ENCODE measurements around the gene CACNA2D4.

The CACNA2D4 gene

DNA sequence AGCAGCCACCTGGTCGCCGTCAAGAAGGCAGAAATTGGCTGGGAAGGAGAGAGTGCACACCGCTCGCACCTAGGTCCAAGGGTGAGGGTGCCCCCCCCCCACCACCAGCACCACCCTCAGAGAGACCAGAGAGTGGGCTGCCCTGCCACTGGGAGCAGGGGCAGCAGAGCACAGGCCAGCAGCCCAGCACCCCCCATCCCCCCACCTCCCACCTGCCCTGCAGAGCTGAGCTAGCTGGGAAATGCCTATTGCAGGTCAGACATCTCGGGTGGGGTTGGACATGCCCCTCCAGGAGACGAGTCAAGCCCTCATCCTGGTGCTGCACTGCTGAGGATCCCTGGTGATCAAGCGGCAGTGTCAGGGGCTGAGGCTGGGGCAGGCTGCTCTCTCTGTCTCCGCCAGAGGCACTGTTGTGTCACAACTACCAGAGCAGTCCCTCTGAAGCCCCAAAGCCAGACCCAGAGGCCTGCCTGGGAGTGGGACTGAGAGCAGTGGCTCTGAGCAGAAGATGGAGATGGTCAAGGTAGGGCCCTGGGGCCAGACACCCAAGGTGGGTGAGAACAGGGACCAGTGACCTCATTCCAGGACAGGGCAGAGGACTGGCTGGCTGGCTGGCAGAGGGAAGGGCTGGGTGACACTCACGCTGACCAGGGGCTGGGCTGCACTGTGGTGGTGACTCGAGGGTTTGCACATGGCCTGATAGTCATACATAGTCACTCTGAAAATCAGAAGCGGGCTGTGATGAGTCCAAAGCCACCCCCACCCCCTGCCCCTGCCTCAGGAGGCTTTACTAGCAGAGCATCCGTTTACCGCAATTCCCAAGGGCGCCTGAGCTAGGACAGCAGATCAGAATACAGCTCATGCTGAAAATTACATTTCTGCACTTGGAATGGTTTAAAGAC lies 117.8 kb downstream of the CACNA2D4 start:
- no peak for DNase-seq (ENCODE audit: low read depth)

DNA sequence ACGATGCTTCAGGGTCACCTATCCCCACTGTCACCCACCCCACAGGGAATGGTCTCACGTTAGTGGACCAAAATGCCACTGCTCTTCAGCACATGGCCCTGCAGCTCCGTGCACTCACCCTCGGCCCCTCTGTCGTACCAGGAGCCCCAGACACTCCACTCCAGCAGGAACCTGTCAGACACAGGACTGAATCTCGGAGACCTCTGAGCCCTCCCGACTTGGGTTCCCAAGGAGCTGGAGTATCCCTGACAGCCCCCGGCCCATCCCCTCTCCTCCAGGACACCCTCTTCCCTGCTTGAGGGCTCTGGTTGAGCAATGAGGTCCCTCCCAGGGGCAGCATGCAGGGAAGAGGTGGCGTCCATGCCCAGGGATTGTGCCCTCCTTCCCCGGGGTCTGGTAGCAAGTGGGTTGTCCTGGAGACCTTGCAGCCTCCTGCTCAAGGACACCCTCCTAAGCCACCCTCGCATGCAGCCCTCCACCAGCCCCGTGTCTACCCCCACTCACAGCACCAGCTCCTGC lies 118.5 kb downstream of the CACNA2D4 start:
- no peak for DNase-seq (ENCODE audit: low read depth)

DNA sequence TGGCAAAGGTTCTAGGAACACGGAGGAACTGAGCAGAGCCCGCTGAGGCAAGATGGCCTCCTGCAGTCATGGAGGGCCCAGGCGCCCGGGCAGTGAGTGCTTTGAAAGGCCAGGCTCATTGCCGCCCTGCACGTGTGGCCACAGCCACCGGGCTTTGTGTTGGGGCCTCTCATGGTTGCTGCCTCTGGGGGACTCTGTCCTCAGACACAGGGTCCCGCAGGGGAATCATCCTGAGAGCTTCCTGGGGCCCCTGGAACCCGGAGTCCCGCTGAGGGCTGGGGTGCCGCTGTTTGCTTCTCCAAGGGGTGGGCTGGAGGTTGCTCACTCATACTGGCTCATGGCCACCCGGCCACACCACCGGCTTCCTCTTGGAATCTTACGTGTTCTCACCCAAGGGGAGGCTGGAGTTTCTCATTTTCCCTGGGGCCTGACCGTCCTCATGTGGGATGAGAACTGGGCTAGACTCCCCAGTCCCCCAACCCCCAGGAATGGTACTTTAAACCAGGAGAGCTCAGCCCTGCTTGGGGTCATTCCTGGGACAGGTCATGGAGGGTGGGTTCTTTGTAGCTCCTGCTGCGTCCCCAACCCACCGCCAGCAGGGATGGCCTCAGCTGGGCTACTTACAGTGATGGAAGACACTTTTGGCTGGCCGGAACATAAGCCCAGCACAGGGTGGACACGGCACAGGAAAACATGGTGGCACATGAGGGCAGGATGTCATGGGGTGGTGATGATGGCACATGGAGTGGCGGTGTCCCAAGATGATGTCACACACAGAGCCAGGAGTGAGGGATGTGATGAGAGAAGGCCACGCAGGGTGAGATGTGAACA lies 119.2 kb downstream of the CACNA2D4 start:
- DNase-seq (ENCODE audit: low read depth): no peak

DNA sequence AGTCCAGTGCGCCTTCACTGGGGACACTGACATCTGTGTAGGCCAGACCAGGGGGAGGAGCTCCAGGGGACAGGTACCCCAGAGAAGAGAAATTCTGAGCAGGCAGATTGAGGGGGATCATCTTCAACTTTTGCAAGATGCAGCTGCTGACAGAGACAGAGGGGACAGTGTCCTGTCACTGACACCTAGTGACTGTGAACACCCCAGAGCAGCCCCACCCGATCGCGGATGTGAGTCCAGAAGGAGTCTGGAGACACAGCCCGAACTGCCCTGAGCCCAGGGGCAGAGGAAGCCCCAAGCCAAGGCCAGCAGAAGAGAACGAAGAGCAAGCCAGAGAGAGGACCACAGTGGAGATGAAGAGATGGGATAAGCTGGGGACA lies 119.8 kb downstream of the CACNA2D4 start:
- DNase-seq (ENCODE audit: low read depth): no peak

DNA sequence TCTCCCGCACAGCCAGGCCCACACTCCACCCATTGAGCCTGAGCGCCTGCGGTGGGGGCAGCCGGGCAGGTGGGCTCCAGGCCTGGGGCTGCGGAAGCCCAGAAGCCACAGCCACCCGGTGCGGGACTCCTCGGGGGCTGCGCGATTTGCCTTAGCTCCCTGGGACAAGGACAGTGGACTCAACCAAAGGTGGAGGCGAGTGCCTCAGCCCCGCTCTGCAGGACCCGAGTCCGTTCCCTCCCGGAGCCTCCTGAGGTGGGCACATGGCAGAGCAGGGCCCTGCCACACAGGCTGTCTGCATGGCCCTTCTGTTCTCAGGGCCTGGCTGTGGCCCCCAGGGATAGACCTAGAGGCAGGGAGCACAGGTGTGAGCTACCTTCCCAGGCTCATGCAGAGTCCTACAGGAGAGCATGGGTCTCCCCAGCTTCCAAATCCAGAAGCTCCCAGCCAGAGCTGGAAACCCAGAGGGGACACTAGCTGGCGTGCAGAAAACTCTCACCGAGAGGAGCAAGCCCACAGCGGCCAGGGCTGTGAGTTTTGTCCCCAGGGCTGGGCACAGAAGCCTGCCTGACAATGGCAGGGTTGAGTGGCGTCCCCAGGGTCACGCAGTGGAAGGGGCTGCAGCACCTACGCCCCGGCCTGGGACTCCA lies 120.3 kb downstream of the CACNA2D4 start:
- no peak for DNase-seq (ENCODE audit: low read depth)

DNA sequence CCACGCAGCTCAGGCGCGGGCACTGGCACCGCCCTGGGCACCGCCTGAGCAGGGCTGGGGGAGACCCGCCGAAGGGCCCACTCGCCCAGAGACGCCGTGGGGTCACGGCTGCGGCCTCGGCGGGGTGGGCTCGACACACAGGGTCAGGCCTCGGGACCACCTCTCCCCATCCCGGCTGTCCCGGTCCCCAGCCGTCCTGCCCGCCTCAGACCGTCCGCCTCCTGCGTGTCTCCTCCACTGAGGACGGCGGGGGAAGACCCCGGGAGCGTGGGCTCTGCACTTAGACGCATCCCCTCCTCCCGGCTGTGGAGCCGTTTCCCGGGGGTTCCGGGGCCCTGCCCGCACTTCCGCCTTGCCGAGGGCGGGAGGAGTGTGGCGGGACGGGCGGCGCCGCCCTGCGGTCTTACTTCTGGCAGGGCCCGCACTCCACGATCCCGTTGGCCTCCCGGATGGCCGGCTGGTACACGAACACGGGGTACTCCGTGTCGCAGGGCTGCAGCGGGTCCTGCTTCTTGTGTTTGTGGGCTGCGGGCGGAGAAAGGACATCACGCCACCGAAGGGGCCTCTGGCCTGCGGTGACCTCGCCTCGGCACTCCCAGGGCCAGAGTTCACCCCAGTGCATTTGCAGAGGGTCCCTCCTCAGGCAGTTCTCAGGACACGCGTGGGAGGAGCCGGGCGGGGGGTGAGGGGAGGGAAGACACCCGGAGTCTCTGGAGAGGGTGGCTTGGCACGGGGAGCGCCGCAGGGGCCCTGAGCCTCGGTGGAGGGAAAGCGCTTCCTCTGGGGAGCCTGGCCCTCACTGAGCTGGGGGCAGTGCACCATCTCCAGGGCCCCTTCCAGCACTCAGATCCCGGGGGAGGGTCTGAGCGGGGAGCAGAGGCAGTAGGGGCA lies 121.2 kb downstream of the CACNA2D4 start:
- DNase-seq (ENCODE audit: low read depth): no peak

DNA sequence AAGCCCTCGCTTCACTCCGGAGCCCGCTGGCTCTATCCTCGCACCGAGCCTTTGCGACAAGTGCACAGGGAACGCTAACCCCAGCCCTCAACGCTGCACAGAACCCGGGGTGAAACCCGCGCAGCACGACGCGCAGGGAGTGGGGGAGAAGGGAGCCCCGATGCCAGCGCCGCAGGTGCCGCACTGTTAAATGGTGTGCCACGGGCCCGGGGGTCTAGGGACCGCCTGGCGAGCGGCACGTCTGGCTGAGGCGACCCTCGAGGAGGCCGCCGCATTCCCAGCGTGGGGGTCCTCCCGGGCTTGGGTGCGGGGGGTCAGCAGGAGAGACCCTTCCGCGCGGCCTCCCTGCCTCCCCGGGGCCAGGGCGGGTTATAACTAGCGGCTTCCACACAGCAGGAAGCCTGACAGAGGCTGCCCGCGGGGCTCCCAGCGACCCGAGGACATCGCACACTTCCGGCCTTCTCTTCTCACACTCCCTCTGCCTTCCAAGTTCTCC lies 121.9 kb downstream of the CACNA2D4 start:
- DNase-seq (ENCODE audit: low read depth): peak; percentile 17

DNA sequence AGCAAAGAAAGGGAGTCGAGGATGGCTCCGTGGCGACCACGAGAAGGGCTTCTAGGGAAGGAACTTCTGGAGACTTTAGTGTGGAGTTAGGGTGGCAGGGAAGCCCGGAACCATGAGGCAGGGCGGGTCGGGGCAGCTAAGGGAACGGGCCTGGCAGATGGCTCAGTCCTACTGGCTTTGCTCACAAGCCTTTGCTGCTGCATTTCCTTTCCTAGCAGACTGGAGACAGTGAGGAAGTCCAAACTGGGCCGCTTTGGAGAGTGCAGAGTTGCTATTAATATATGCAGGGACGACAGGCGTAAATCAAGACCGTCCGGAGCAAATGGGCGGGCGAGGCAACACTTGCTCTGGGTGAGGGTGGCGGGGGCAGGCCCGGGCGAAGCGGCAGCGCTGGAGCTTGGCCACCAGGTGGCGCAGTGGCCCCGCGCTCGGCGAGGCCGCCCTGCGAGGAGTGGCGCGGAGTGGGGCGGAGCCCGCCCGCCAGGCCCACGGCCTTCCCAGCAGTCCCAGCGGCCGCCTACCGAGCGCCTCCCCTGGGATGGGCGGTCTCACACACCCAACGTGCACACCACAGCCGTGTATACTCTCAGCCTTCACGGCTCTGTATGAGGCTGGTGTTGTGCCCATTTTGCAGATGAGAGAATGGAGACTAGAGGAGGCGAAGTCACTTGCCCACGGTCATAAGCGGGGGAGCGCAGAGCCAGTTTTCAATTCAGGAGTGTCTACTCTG lies 122.5 kb downstream of the CACNA2D4 start:
- DNase-seq (ENCODE audit: low read depth): peak; percentile 86

DNA sequence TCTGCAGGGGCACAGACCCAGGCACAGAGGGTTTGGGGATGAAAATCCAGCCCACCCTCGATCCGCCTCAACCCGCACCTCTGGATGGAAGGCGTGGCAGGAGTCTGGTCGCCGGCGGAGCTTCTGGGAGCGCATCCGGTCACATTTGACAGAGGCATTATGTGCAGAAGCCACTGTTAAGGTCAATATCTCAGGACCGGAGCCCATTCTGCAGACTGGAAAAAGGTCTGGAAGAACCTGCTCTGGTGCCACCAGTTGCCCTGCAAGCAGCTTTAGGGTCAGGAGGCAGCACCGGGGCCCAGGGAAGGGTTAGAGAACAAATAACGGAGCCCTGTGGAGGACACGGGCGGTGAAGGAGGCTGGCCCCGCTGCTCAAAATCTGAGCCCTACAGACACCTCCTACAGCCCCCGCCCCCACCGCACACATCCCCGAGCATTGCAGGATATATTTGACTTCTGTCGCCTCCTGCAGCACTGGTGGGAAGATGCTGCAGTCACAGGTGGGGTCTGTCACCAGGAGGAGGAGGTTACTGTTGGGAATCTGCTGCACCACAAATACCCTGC lies 123.1 kb downstream of the CACNA2D4 start:
- DNase-seq (ENCODE audit: low read depth): no peak

DNA sequence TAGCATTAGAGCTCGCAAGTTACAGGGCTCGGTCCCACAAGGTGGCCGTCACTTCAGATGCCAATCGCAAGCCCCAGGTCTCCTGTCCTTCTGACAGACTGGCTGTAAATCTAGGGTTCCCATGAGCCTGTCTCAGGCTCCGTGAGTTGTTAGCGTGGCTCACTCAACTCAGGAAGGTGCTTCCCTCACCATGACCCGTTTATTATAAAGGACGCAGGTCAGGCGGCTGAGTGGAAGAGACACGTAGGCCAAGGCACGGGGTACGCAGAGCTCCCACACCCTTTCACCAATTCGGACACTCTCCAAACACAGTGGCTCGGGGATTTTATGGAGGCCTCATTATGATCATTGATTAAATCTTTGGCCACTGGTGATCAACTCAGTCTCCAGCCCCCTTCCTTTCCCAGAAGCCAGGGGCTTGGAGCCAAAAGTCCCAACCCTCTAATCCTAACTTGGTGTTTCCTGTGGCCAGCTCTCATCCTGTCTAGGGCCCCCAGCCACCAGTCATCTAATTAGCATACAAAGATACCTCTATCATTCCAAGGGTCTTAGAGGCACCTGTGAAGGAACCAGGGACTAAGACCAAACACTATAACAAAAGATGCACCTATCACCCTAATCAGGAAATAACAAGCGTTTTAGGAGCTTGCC lies 123.9 kb downstream of the CACNA2D4 start:
- no peak for DNase-seq (ENCODE audit: low read depth)

DNA sequence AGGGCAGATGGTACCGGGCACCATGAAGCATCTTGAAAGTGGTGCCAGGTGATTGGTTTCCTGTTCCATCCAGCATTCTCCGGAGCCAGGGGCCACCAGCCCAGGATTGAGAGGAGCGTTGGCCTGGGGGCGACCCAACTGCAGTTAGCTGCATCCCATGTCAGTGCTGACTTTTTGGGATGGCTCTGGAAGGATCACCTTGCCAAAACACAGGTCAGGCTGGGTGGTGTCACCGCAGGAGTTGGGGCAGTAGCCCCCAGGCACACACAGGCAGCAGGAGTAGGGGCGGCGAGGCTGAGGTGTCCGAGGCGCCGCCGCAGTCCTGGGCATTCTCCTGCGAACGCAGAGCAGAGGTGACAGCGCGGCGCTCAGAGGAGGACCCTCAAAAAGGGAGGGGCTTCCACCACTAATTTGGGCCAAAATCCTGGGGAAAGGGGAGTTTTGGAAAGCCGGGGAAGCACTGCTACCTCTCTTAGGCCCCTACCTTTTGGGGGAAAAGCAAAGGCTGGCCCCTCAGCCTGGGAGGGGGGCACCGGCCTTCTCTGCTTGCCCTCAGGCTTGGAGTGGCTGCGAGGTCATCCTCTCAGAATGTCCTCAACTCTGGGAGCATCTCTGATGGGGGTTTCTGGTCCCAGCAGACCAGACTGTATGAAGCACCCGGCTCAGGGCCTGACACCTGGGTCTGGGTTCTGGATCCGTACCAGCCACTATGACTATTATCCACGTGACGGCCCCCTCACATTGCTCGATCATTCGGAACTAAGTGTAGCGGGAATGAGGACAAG lies 124.8 kb downstream of the CACNA2D4 start:
- DNase-seq (ENCODE audit: low read depth): no peak

DNA sequence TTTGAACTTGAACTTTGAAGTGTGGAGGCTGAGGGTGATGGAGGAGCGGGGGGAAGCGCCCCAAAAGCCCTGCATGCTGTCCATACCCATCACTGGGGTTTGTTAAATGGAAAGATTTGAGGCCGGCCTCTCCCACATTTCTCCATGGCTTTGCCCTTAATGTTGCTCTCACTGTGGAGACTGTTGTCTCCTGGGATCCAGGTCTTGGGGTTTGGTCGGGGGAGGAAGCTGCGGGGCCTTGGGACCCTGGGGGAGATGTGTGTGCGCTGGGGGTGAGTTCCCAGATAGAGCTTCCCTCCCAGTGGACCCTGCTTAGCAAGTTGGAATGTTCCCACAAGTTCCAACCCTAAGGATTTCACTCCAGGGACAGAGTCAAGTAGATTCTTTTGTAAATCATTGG lies 126.0 kb downstream of the CACNA2D4 start:
- no peak for DNase-seq (ENCODE audit: low read depth)

DNA sequence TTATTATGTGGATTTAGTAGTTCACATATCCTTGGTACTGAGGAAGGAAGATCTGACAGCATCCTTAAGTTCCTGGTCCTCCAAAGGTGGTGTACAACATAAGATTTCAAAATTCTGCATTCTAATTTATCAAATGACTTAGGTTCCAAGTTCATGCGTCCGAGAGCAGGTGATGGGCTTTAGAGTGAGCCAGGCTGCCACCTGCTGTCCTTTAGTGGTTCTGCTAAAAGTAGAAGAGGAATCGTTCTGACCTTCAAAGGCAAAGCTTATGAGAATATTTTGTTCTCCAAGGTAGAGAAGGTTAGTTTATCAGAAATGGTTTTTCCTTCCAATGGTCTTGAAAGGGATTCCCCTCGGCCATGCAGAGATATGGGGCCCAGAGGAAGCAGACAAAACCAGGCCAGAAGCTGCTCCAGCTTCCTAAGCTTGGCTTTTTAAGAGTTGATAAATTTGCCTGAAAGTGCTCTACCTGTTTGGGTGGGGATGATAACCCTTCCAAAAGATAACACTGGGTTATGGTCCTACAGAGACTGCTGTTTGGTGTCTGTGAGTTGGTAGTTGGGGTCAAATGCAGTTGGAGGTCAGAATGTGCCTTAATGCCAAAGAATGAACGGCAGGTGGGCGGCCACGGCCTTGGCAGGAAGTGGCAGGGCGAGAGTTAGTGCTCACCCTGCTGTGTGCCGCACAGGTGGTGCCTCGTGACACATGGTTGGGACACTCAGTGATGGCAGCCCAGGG lies 127.2 kb downstream of the CACNA2D4 start:
- peak; percentile 59 for DNase-seq (ENCODE audit: low read depth)

DNA sequence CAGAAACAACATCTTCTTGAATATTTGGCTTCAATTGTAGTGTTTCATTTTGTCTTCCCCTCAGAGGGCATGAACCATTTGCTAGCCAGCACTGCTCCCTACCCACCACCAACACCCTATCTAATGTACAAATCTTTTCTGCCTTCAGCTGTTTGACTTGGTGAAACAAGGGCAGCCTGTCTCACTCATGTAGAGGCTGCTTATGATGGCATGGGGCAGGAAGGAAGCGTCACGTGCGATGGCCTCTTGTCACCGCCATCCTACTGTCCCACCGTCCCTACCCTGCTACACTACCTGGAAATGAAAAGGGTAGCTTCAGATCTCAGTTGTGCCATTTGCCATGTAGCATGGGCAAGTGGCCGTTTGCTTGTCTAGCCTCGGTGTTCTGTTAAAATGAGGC lies 128.0 kb downstream of the CACNA2D4 start:
- DNase-seq (ENCODE audit: low read depth): no peak

DNA sequence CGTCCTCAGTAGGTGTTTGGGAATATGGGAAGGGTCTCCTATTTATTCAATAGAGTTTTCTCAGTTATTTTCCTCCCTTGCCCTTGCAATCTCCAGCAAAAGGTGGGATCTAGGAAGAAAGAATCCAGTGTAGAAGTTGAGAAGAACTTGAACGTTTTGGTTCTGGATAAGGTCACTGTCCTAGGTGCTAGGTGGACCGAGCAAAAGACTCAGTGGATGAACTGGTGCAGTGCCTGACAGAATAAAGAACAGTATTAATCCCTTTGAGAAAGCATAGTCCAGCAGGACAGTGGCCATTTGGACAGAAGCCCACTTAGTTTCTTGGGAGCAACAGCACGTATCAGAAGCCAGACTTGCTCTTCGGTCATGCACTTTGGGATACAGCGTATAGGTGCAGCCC lies 130.7 kb downstream of the CACNA2D4 start:
- DNase-seq (ENCODE audit: low read depth): no peak

DNA sequence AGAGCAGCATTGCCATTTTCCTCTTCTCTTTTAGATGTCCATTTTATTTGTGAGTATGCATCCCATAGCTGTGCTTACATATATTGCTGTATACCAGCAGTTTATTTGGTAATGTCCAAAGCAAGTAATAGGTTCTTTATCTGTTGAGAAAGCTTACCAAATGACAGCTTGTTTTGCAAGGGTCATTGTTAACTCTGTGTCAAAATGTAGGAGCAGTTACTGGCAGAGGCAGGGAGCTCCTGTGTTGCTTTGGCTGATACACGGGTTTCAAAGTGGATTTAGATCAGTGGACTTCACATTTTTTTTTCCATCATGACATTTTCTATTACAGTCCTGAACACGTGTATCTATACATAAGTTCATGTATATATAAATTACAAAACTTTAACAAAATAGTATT lies 136.2 kb downstream of the CACNA2D4 start:
- no peak for DNase-seq (ENCODE audit: low read depth)

DNA sequence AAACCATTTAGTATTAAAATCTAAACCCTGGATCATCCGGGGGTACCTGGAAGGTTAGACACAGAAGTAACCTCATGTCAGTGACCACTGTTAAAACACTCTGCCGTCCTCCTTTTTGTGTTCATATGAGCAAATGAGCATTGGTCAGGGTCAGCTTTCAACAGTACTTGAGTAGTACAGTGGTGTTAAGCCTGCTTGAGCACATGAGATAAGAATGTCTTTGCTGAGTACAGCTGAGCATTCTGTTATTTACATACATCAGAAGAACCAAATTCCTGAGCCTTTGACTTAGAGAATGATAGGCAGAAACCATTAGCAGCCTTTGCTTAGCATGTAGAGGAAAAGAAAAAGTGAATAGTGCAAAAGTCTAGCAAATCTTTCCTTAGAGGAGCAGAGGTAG lies 136.7 kb downstream of the CACNA2D4 start:
- no peak for DNase-seq (ENCODE audit: low read depth)

DNA sequence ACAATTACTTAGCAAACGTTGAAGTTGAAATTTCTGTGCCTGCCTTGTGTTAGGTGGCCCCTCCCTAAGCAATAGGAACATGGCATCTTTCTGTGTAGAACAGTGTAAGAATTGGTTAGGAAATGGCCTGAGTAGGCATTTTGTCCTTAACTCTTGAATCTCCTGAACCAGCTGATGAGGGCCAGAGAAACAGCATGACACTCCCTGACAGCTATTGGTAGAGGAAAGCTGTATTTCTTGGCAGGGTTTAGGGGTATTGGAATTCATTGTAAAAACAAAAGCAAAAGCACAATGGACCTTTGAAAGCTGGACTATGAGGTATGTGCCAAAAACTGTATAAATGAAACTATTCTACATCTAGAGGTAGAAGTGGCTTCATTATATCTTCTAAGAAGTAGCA lies 138.7 kb downstream of the CACNA2D4 start:
- DNase-seq (ENCODE audit: low read depth): no peak
